T-helper 1 cell treated with Interleukin-12 subunit alpha and Interleukin-12 subunit beta and Interleukin-4 antibody, amounts not matched to agents 30 μg/mL and 1 μg/mL, for 36 hours (primary cell): Measurements from ENCODE around the gene IFIT5.

ENCODE experiments used
- H3K27ac Mint-ChIP-seq: one replicate; pipeline ENCODE4 v1.8.0; 2021; ENCODE audit warnings: mild to moderate bottlenecking, mixed read lengths
- H3K27me3 Mint-ChIP-seq: one replicate; pipeline ENCODE4 v1.8.0; 2021; ENCODE audit warnings: low read depth, mixed read lengths
- H3K36me3 Mint-ChIP-seq: one replicate; pipeline ENCODE4 v1.8.0; 2021; ENCODE audit warnings: low read depth, mixed read lengths
- H3K4me1 Mint-ChIP-seq: one replicate; pipeline ENCODE4 v1.8.0; 2021; ENCODE audit warnings: low read depth, mixed read lengths
- H3K4me3 Mint-ChIP-seq: one replicate; pipeline ENCODE4 v1.8.0; 2021; ENCODE audit warnings: mild to moderate bottlenecking, moderate library complexity, mixed read lengths
- H3K9me3 Mint-ChIP-seq: one replicate; pipeline ENCODE4 v1.8.0; 2021; ENCODE audit warnings: mixed read lengths

IFIT5 gene, protein sequence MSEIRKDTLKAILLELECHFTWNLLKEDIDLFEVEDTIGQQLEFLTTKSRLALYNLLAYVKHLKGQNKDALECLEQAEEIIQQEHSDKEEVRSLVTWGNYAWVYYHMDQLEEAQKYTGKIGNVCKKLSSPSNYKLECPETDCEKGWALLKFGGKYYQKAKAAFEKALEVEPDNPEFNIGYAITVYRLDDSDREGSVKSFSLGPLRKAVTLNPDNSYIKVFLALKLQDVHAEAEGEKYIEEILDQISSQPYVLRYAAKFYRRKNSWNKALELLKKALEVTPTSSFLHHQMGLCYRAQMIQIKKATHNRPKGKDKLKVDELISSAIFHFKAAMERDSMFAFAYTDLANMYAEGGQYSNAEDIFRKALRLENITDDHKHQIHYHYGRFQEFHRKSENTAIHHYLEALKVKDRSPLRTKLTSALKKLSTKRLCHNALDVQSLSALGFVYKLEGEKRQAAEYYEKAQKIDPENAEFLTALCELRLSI

DNA sequence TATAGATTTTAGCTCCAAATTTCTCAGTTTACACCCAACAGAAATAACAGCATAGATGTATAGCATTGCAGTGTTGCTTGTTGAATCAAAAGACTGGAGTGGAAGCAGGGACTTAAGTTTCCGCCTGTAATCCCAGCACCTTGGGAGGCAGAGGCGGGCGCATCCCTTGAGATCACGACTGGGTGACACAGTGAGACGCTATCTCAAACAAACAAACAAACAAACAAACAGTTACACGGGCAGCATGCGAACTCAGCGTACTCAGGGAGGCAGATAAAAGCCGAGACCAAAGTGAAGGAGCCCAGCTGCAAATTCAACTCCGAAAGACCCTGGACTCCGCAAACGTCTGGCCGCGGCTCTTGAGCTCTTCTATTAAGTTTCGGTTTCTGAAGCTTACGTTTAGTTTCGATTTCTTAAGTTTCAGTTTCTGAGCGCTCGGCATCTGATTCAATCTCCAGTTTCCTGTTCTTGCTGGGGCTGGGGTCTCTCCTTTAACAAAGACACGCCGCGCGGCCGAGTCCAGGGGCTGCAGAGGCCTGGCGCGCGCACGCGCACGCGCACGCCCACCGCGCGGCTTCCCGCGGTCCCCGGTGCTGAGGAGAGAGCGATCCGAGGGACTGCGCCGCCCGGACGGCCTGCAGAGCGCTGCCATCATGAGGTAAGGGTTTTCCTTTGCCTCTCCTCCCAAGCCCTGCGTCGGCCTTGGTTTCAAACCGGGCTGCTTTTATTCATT lies at the start of gene IFIT5:
TSS of gene IFIT5 (plus strand) at position 423 of the 733 bp plus-strand sequence. CDS start at position 654, 231 bp downstream.
- Mint-ChIP-seq H3K9me3 (peaks cover 5% of the 10 kb centered on the region), H3K4me1 (peaks cover 38% of the 10 kb centered on the region), H3K4me3 (peak within 1 kb of the TSS; percentile 92), H3K36me3 (peaks cover 39% of the 10 kb centered on the region), H3K27ac (peak within 1 kb of the TSS; percentile 95), H3K27me3 (peaks cover 3% of the 10 kb centered on the region)

- no peak overlapping the region for H3K4me3 Mint-ChIP-seq
- H3K36me3 Mint-ChIP-seq: no peaks in the 10 kb centered on the region
- peaks cover 5% of the 10 kb centered on the region for H3K4me1 Mint-ChIP-seq
- peaks cover 38% of the 10 kb centered on the region for H3K27me3 Mint-ChIP-seq
- H3K27ac Mint-ChIP-seq: no peak overlapping the region
- H3K9me3 Mint-ChIP-seq: no peaks in the 10 kb centered on the region
Observed at GRCh38 chr10:89367529-89367928, 46.8 kb upstream of the IFIT5 start.

- Mint-ChIP-seq H3K36me3 (no peaks in the 10 kb centered on the region), H3K27ac (no peak overlapping the region), H3K27me3 (peaks cover 41% of the 10 kb centered on the region), H3K9me3 (no peaks in the 10 kb centered on the region), H3K4me3 (no peak overlapping the region), H3K4me1 (peaks cover 5% of the 10 kb centered on the region)
Observed at GRCh38 chr10:89368129-89368528, 46.2 kb upstream of the IFIT5 start.

DNA sequence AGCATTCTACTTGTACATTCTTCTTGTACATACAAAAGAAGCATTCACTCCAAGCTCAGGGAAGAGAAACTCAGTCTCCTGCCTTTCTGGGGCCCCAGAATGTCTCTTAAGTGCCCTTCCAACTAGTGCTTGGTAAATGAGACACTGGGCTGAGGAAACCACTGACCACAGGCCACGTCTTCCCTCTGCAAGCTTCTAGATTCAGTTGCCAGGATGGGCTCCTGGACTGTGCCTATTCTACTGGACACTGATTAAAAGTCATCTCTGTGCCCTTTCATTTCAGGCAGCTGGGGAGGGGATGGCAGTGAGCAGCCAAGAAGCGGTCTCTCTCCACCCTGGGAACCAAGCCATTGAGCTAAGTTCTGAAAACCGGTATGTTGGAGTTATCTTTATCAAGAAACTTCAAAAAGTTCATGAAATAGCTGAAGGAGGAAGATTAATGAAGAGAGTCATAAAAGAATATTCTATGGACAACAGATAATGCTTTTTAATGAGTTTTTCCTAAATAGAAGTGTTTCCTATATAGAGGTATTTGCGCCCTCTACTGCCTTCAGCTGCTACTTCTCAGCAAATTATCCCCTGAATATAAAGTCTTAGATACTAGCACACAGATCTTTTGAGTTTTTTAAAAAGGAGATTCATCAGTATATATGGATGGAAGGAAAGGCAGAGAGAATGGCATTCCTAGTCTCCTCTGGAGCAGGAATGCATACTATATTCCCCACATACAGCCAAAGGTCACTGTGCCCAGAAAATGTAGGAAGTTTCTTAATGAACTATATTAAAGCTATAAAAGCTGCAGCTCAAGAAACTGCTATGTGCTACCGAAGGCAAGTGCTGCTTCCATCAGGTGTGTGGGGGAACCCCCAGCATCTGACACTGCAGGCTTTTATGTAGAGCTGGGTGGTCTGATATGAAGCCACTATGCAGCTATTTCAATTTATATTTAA lies 44.9 kb upstream of the IFIT5 start:
- no peak overlapping the region for H3K4me3 Mint-ChIP-seq
- H3K4me1 Mint-ChIP-seq: peaks cover 2% of the 10 kb centered on the region
- no peak overlapping the region for H3K27ac Mint-ChIP-seq
- no peaks in the 10 kb centered on the region for H3K36me3 Mint-ChIP-seq
- H3K9me3 Mint-ChIP-seq: no peaks in the 10 kb centered on the region
- H3K27me3 Mint-ChIP-seq: peaks cover 46% of the 10 kb centered on the region

DNA sequence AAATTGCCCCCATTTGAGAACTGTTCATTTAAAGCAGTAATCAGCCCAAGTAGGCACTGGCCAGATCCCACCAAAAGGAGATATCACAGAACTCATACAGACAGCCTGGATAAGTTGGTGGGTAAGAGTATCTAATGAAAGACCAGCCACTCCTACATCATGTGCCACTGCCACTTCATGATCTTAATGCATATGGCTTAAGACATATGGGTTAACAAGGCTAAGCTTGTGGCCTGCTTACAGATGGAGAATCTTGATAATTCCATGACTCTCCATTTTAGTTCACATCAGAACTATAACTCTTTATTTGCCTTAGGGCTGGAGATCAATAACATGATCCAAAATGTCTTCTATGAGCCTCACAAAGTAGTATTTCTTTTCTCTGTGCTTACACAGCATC lies 43.3 kb upstream of the IFIT5 start:
- Mint-ChIP-seq H3K27me3 (peaks cover 41% of the 10 kb centered on the region), H3K9me3 (no peaks in the 10 kb centered on the region), H3K4me1 (peaks cover 2% of the 10 kb centered on the region), H3K4me3 (no peak overlapping the region), H3K36me3 (no peaks in the 10 kb centered on the region), H3K27ac (no peak overlapping the region)

DNA sequence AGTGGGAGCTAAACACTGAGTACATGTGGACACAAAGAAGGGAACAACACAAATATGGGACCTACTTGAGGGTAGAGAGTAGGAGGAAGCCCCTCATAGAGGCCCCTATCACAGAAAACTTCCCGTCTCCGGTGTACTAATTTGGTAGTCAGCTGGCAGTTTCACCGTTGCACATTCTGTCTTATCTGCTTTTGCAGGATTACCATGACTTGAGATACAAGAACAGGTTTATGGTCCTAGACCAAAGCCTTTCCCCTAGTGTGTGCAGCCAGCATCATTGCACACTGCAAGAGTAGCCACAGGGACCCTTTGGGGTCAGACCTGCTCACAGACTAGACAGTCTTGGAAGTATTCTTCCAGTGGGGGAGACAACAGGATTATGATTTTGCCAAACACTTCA lies 42.4 kb upstream of the IFIT5 start:
- no peak overlapping the region for H3K27ac Mint-ChIP-seq
- peaks cover 2% of the 10 kb centered on the region for H3K4me1 Mint-ChIP-seq
- H3K4me3 Mint-ChIP-seq: no peak overlapping the region

DNA sequence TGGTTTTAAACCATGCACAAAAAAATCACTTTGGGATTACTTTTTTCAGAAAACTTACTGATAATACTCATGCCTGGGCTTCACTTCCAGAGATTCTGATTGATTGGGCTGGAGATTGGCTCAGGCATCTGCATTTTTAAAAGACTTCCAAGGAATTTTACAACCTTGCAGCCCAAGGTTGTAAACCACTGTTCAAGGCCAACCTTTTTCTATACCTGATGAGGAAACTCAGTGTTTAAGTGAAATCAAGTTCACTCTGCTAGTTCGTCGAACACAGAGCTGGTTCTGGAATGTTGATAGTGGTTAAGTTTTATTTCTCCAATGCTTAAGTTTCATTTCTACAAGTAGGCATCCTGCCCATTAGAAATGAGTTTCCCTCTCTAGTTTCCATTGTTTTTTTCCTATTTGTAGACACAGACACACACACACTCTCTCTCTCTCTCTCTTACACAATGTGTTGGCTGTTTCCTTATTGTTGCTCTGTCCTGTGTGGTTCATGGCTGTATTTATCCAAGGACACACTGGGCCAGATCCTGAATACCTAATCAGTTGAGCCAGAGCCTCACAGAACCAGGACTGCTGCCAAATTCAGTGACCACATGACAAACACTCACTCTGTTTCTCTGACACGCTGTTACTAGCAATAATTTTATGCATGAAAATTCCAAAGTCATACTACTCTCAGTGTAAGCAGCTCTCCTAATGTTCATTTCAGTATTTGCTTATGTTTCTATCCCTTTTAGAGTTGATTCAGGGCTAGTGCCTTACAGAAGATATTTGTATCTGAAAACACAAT lies 40.3 kb upstream of the IFIT5 start:
- no peak overlapping the region for H3K4me3 Mint-ChIP-seq
- H3K27ac Mint-ChIP-seq: no peak overlapping the region
- peaks cover 61% of the 10 kb centered on the region for H3K27me3 Mint-ChIP-seq
- no peaks in the 10 kb centered on the region for H3K36me3 Mint-ChIP-seq
- H3K4me1 Mint-ChIP-seq: no peaks in the 10 kb centered on the region
- H3K9me3 Mint-ChIP-seq: no peaks in the 10 kb centered on the region

More for the DNA sequence above, 42.4 kb upstream of the IFIT5 start:
- Mint-ChIP-seq H3K27me3 (peaks cover 46% of the 10 kb centered on the region), H3K36me3 (no peaks in the 10 kb centered on the region), H3K9me3 (no peaks in the 10 kb centered on the region)

GRCh38 chr10:89374713-89375141 lies 39.6 kb upstream of the IFIT5 start:
- peaks cover 55% of the 10 kb centered on the region for H3K27me3 Mint-ChIP-seq
- no peak overlapping the region for H3K27ac Mint-ChIP-seq
- H3K36me3 Mint-ChIP-seq: no peaks in the 10 kb centered on the region
- H3K9me3 Mint-ChIP-seq: no peaks in the 10 kb centered on the region
- no peaks in the 10 kb centered on the region for H3K4me1 Mint-ChIP-seq
- no peak overlapping the region for H3K4me3 Mint-ChIP-seq

GRCh38 chr10:89377705-89378637 lies 36.4 kb upstream of the IFIT5 start, which contains the start of gene IFIT1B:
IFIT1B (plus strand) TSS chr10:89378056; CDS start chr10:89378136, 80 bp downstream.
- Mint-ChIP-seq H3K9me3 (no peaks in the 10 kb centered on the region), H3K4me1 (no peaks in the 10 kb centered on the region), H3K27me3 (peaks cover 45% of the 10 kb centered on the region), H3K36me3 (no peaks in the 10 kb centered on the region), H3K4me3 (no peak within 1 kb of the TSS), H3K27ac (no peak within 1 kb of the TSS)

DNA sequence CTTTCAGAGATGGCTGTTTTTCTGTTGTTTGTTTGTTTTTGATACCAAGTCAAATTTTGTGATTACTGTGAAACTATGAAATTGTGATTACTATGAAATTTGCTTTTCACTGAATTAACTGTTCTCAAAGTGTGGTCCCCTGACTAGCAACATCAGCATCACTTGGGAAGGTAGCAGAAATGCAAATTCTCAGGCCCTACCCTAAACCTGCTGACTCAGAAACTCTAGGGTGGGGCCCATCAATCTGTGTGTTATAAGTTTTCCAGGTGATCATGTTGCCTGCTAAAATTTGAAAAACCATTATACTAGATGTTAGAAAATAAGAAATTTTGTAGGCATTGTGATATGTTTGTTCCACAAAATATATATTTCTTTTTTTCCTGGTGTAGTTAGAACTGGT lies 35.3 kb upstream of the IFIT5 start:
- Mint-ChIP-seq H3K9me3 (no peaks in the 10 kb centered on the region), H3K4me1 (no peaks in the 10 kb centered on the region), H3K4me3 (no peak overlapping the region), H3K36me3 (no peaks in the 10 kb centered on the region), H3K27ac (no peak overlapping the region), H3K27me3 (peaks cover 54% of the 10 kb centered on the region)

- no peaks in the 10 kb centered on the region for H3K9me3 Mint-ChIP-seq
- H3K27me3 Mint-ChIP-seq: peaks cover 54% of the 10 kb centered on the region
- no peaks in the 10 kb centered on the region for H3K36me3 Mint-ChIP-seq
- H3K27ac Mint-ChIP-seq: no peak overlapping the region
- no peaks in the 10 kb centered on the region for H3K4me1 Mint-ChIP-seq
- no peak overlapping the region for H3K4me3 Mint-ChIP-seq
Observed at GRCh38 chr10:89382757-89383156, 31.6 kb upstream of the IFIT5 start.

- no peaks in the 10 kb centered on the region for H3K4me1 Mint-ChIP-seq
- no peak overlapping the region for H3K27ac Mint-ChIP-seq
- no peak overlapping the region for H3K4me3 Mint-ChIP-seq
- no peaks in the 10 kb centered on the region for H3K9me3 Mint-ChIP-seq
- H3K27me3 Mint-ChIP-seq: peaks cover 49% of the 10 kb centered on the region
- no peaks in the 10 kb centered on the region for H3K36me3 Mint-ChIP-seq
Observed at GRCh38 chr10:89384474-89385340, 29.7 kb upstream of the IFIT5 start.
